Erythroblast (primary cell): ENCODE data around the gene DUS1L.

ENCODE experiments used
- GATA1 ChIP-seq: IDR thresholded peaks from 2 replicates; pipeline ENCODE4 v1.6.1; 2011; ENCODE audit warnings: low read depth, mild to moderate bottlenecking, control low read depth, low read length, moderate library complexity
- POLR2A ChIP-seq: IDR thresholded peaks from 2 replicates; pipeline ENCODE4 v1.6.1; 2011; ENCODE audit warnings: mild to moderate bottlenecking, low read length

- TF ChIP-seq POLR2A (no peak), GATA1 (no peak)
These were observed 40.7 kb downstream of the DUS1L start for GRCh38 chr17:82024859-82025258.
